K562 treated with DMSO at 1 percent for 4 hours (cell line): Measurements from ENCODE around the gene GPR157. TPM values are rescaled to one million over a fixed set of nuclear protein-coding genes. Genes with fewer than 3 reads are reported as not detected.

Source experiments
- total RNA-seq: library from RNA; unstranded; fragments of 300-600 nt; gene quantifications from 2 replicates; pipeline ENCODE4 v1.2.3, GENCODE V29; 2022; ENCODE audit not compliant: insufficient read depth

Gene GPR157, protein sequence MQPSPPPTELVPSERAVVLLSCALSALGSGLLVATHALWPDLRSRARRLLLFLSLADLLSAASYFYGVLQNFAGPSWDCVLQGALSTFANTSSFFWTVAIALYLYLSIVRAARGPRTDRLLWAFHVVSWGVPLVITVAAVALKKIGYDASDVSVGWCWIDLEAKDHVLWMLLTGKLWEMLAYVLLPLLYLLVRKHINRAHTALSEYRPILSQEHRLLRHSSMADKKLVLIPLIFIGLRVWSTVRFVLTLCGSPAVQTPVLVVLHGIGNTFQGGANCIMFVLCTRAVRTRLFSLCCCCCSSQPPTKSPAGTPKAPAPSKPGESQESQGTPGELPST
- 0.10 and 0.50 TPM in 2 replicates for total RNA-seq

DNA sequence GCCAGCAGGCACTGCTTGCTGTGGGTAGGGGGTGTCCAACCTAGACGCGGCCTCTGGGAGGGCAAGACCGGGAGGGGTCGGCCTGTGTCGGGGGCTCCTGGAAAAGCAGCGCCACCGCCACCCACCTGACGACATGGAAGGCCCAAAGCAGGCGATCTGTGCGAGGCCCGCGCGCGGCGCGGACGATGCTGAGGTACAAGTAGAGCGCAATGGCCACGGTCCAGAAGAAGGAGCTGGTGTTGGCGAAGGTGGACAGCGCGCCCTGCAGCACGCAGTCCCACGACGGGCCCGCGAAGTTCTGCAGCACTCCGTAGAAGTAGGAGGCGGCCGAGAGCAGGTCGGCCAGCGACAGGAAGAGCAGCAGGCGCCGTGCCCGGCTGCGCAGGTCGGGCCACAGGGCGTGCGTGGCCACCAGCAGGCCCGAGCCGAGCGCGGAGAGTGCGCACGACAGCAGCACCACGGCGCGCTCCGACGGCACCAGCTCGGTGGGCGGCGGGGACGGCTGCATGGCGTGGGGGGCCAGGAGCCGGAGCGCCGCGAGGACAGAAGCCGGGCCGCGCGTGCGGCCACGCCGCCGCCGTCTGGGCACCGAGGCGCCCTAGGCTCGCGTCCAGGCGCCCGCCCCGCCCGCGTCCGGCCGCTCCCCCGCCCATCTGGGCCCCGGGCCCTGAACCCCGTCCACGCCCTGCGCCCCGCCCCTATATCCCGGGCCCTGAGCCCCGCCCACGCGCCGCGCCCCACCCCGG lies at the start of gene GPR157:
Gene GPR157 (minus strand): TSS at position 583 of the 746 bp plus-strand sequence. CDS start 75 bp downstream, at position 508.

GRCh38 chr1:9069326-9070100 lies 59.4 kb downstream of the GPR157 start, which contains the start of gene SLC2A5:
SLC2A5 (minus strand) TSS chr1:9069635; CDS start chr1:9069536, 99 bp downstream.

Other genes with a start within 250 kb of the GPR157 start
- not detected in 2 replicates for gene CA6, start 183.2 kb downstream of the GPR157 start, total RNA-seq
- not detected in 2 replicates for gene SLC2A7, start 102.7 kb downstream of the GPR157 start, total RNA-seq
- gene SLC2A5, start 59.5 kb downstream of the GPR157 start, total RNA-seq = not detected in 2 replicates
- 5.9 and 7.2 TPM in 2 replicates for gene H6PD, start 105.7 kb upstream of the GPR157 start, total RNA-seq
- gene SPSB1, start 163.8 kb upstream of the GPR157 start, total RNA-seq = 1.1 and 1.8 TPM in 2 replicates